ENCODE data around the gene EIF2B4. TPM values are rescaled to one million over a fixed set of nuclear protein-coding genes. Genes with fewer than 3 reads are reported as not detected.

The EIF2B4 gene
- total and polyA plus RNA-seq, 2 of the 13 experiments (the other 11 are each of a cell fraction or from before 2014, with no cell fraction given): 91.5 to 96.4 TPM

- peak; percentile 100 for TF ChIP-seq ZNF740 (CRISPR knock-in tag; IDR thresholded peaks at IDR 0.05)
- TF ChIP-seq, protein P1, sequence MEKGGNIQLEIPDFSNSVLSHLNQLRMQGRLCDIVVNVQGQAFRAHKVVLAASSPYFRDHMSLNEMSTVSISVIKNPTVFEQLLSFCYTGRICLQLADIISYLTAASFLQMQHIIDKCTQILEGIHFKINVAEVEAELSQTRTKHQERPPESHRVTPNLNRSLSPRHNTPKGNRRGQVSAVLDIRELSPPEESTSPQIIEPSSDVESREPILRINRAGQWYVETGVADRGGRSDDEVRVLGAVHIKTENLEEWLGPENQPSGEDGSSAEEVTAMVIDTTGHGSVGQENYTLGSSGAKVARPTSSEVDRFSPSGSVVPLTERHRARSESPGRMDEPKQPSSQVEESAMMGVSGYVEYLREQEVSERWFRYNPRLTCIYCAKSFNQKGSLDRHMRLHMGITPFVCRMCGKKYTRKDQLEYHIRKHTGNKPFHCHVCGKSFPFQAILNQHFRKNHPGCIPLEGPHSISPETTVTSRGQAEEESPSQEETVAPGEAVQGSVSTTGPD (CRISPR knock-in tag; IDR thresholded peaks at IDR 0.05): peak; percentile 31; the same call in 1 of the 2 replicates
- TF ChIP-seq MLX (CRISPR knock-in tag; IDR thresholded peaks at IDR 0.05): peak; percentile 91
- peak; percentile 77; the same call in 1 of the 2 replicates for TF ChIP-seq SAFB2 (CRISPR knock-in tag; IDR thresholded peaks at IDR 0.05; ENCODE audit: borderline replicate concordance, low read depth)
- TF ChIP-seq, protein P2, sequence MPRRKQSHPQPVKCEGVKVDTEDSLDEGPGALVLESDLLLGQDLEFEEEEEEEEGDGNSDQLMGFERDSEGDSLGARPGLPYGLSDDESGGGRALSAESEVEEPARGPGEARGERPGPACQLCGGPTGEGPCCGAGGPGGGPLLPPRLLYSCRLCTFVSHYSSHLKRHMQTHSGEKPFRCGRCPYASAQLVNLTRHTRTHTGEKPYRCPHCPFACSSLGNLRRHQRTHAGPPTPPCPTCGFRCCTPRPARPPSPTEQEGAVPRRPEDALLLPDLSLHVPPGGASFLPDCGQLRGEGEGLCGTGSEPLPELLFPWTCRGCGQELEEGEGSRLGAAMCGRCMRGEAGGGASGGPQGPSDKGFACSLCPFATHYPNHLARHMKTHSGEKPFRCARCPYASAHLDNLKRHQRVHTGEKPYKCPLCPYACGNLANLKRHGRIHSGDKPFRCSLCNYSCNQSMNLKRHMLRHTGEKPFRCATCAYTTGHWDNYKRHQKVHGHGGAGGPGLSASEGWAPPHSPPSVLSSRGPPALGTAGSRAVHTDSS (CRISPR knock-in tag; conservative IDR thresholded peaks at IDR 0.05): no peak
- peak; percentile 99 for TF ChIP-seq ATF1 (CRISPR knock-in tag; IDR thresholded peaks at IDR 0.05)
- TF ChIP-seq ZBTB39 (CRISPR knock-in tag; IDR thresholded peaks at IDR 0.05): no peak
- peak; percentile 81 for TF ChIP-seq KMT2B (CRISPR knock-in tag; IDR thresholded peaks at IDR 0.05)
- TF ChIP-seq ZBTB26 (CRISPR knock-in tag; IDR thresholded peaks at IDR 0.05; ENCODE audit: borderline replicate concordance): peak; percentile 69; the same call in 1 of the 2 replicates
- no peak for TF ChIP-seq JUNB (CRISPR knock-in tag; IDR thresholded peaks at IDR 0.05; ENCODE audit: borderline replicate concordance)
- TF ChIP-seq, protein P3, sequence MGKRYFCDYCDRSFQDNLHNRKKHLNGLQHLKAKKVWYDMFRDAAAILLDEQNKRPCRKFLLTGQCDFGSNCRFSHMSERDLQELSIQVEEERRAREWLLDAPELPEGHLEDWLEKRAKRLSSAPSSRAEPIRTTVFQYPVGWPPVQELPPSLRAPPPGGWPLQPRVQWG (CRISPR knock-in tag; IDR thresholded peaks at IDR 0.05; ENCODE audit: borderline replicate concordance, low read depth): no peak
- peak; percentile 29; the same call in 1 of the 2 replicates for TF ChIP-seq ZNF850 (CRISPR knock-in tag; conservative IDR thresholded peaks at IDR 0.05)
- TF ChIP-seq, protein P4, sequence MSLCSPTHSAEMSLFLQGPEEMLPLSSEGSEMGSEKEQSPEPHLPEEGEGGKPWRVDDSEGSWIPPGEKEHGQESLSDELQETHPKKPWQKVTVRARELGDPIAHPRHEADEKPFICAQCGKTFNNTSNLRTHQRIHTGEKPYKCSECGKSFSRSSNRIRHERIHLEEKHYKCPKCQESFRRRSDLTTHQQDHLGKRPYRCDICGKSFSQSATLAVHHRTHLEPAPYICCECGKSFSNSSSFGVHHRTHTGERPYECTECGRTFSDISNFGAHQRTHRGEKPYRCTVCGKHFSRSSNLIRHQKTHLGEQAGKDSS (CRISPR knock-in tag; IDR thresholded peaks at IDR 0.05; ENCODE audit: borderline replicate concordance, low read depth): peak; percentile 86
- TF ChIP-seq TEAD2 (CRISPR knock-in tag; IDR thresholded peaks at IDR 0.05): no peak
- TF ChIP-seq ZZZ3 (CRISPR knock-in tag; IDR thresholded peaks at IDR 0.05; ENCODE audit: borderline replicate concordance): peak; percentile 78; the same call in 1 of the 2 replicates
- TF ChIP-seq, protein P5, sequence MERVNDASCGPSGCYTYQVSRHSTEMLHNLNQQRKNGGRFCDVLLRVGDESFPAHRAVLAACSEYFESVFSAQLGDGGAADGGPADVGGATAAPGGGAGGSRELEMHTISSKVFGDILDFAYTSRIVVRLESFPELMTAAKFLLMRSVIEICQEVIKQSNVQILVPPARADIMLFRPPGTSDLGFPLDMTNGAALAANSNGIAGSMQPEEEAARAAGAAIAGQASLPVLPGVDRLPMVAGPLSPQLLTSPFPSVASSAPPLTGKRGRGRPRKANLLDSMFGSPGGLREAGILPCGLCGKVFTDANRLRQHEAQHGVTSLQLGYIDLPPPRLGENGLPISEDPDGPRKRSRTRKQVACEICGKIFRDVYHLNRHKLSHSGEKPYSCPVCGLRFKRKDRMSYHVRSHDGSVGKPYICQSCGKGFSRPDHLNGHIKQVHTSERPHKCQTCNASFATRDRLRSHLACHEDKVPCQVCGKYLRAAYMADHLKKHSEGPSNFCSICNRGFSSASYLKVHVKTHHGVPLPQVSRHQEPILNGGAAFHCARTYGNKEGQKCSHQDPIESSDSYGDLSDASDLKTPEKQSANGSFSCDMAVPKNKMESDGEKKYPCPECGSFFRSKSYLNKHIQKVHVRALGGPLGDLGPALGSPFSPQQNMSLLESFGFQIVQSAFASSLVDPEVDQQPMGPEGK (CRISPR knock-in tag; IDR thresholded peaks at IDR 0.05): peak; percentile 98
Observed at GRCh38 chr2:27356382-27357181, 13.6 kb downstream of the EIF2B4 start, which contains the start of gene GTF3C2 (continued).
